GM12874 (cell line): ENCODE measurements around the gene NPAS3.

Source experiments
- TF ChIP-seq, protein P1 (sequence below): IDR thresholded peaks from 2 replicates; pipeline ENCODE4 v1.5.1; 2011; ENCODE audit warnings: low read depth, mild to moderate bottlenecking, control low read depth, low read length, moderate library complexity; ENCODE audit not compliant: insufficient read depth

Gene NPAS3

DNA sequence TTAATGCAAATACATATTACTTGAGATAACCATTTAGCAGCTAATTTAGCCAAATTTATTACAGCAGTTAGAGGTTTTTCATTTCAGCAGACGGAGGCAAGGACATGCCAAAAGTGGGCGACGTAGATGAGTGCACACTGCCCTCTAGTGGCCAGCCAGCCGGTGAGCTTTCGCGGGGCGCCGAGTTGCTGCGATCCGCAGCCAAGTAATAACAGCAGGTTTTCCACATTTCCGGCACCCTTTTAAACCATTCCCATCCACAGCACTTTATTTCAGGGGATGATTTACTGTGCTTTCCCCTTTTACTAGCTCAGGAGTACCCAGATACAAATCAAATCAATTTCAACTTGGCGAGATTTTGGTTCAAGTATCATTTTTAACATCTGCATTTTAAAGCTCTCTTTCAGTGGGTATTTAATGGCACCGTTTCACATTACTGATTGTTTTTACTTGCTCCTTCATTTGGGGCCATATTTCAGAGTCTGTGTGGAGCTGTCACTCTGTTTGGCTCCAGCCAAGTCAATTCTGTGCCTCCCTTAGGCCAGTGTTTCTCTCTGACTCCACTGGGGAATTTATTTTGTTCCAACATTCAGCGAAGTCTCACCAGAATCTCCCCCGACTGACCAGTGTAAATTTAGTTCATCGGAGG, 854.2 kb downstream of the NPAS3 start:
- TF ChIP-seq, protein P1, sequence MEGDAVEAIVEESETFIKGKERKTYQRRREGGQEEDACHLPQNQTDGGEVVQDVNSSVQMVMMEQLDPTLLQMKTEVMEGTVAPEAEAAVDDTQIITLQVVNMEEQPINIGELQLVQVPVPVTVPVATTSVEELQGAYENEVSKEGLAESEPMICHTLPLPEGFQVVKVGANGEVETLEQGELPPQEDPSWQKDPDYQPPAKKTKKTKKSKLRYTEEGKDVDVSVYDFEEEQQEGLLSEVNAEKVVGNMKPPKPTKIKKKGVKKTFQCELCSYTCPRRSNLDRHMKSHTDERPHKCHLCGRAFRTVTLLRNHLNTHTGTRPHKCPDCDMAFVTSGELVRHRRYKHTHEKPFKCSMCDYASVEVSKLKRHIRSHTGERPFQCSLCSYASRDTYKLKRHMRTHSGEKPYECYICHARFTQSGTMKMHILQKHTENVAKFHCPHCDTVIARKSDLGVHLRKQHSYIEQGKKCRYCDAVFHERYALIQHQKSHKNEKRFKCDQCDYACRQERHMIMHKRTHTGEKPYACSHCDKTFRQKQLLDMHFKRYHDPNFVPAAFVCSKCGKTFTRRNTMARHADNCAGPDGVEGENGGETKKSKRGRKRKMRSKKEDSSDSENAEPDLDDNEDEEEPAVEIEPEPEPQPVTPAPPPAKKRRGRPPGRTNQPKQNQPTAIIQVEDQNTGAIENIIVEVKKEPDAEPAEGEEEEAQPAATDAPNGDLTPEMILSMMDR = peak; percentile 91

DNA sequence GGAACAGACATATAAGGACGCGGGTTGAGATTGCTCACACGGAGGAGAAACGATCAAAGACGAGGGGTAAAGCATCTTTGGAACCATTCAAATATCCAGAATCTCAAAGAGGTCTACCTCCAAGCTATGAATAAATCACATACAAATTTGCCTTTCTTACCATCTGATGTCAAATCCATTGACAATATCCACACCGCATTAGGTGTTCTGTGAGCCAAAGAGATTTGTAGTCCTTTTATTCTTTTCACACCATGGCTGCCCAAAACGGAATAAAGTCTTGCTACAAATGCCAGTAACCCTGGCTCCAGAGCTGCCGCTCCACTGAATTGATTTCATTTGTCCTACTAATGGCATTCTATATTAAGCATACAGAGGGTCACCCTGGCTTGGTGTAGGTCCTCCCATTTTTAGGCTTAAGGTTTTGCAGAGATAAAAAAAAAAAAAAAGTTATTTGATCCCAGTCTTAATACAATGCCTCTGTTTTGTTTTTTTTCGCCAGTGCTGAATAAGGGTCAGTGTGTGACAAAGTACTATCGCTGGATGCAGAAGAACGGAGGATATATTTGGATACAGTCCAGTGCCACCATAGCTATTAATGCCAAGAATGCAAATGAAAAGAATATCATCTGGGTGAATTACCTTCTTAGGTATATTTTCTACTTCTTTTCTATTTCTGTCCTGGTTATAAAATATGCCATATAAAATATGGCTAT, 854.9 kb downstream of the NPAS3 start:
- TF ChIP-seq, protein P1 = no peak

DNA sequence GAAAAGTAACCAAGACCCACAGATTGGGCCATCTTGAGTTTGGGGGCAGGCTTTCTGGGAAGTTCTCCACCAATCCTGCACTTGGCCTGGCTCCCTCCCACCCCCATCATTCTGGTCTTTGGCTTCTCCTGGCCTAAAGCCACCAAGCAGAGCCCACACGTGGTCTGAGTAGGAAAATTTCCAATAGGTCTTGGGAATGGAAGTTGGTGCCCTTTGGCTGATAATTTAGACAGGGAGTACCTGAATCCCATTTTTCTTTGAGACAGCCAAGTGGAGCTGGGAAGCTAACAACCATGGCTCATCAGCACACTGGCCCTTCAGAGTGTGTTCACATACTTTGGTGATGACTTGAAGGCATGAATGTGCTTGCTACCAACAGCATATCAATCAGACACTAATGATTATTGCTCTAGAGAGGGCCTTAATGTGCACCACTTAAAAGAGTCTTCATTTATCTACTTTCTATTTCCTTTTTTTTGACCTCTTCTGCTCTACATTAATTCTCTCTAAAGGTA, 856.2 kb downstream of the NPAS3 start:
- TF ChIP-seq, protein P1 = no peak

DNA sequence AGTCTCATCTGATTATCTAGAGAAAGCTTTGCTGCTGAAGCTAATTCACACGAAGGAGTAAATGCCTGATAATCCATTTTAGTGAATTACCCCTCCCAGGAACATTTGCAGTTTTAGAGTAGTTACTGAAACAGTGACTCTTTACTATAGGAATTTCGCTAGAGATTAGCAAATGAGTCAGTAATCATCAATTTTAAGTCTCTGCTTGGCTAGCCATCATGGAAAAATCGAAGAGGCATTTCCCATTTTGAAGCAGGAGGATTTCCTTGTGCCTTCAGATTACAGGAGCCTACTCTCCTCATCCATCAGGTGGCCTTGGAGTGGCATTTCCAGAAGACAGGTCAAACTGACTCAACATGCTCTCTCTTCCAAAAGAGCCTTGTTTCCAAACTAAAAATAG, 857.7 kb downstream of the NPAS3 start:
- TF ChIP-seq, protein P1 = no peak

DNA sequence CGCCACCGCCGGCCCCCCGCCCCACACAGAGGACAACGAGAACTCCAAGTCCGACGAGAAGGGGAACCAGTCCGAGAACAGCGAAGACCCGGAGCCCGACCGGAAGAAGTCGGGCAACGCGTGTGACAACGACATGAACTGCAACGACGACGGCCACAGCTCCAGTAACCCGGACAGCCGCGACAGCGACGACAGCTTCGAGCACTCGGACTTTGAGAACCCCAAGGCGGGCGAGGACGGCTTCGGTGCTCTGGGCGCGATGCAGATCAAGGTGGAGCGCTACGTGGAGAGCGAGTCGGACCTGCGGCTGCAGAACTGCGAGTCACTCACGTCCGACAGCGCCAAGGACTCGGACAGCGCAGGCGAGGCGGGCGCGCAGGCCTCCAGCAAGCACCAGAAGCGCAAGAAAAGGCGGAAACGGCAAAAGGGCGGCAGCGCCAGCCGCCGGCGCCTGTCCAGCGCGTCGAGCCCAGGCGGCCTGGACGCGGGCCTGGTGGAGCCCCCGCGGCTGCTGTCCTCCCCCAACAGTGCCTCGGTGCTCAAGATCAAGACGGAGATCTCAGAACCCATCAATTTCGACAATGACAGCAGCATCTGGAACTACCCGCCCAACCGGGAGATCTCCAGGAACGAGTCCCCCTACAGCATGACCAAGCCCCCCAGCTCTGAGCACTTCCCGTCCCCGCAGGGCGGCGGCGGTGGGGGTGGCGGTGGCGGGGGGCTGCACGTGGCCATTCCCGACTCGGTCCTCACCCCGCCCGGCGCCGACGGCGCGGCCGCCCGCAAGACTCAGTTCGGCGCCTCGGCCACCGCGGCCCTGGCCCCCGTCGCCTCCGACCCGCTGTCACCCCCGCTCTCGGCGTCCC, 861.3 kb downstream of the NPAS3 start:
- TF ChIP-seq, protein P1 = no peak

DNA sequence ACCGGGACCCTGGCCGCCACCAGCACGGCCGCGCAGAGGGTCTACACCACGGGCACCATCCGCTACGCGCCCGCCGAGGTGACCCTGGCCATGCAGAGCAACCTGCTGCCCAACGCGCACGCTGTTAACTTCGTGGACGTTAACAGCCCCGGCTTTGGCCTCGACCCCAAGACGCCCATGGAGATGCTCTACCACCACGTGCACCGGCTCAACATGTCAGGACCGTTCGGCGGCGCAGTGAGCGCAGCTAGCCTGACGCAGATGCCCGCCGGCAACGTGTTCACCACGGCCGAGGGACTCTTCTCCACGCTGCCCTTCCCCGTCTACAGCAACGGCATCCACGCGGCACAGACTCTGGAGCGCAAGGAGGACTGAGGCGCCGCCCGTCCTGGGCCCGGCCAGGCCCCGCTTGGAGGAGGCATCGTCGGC, 862.1 kb downstream of the NPAS3 start:
- TF ChIP-seq, protein P1 = no peak

DNA sequence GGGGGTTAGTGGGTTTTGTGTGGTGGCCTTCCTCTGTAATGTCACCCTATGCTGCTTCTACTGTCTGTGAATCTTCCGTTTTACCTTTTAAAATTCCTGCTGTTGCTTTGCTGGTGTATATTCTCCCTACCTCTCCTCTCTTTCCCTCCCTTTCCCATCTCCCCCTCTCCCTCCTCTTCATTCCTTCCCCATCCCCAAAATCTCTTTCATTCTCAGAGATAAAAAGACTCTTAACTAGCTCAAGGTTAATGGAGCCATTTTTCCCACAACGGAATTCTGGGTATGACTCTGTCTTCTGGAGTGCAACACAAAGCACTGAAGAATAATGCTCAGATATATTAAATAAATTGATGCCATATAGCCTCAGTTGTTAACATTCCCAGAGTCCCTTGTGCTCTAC, 864.1 kb downstream of the NPAS3 start:
- TF ChIP-seq, protein P1 = no peak
